GM21390 (cell line): ENCODE measurements around the gene SUSD3.

Experiments
- ATAC-seq: cut with Tn5 transposase; IDR thresholded peaks from one replicate; pipeline ENCODE4 v1.9.1; 2021; ENCODE audit not compliant: unreplicated experiment

The SUSD3 gene

DNA sequence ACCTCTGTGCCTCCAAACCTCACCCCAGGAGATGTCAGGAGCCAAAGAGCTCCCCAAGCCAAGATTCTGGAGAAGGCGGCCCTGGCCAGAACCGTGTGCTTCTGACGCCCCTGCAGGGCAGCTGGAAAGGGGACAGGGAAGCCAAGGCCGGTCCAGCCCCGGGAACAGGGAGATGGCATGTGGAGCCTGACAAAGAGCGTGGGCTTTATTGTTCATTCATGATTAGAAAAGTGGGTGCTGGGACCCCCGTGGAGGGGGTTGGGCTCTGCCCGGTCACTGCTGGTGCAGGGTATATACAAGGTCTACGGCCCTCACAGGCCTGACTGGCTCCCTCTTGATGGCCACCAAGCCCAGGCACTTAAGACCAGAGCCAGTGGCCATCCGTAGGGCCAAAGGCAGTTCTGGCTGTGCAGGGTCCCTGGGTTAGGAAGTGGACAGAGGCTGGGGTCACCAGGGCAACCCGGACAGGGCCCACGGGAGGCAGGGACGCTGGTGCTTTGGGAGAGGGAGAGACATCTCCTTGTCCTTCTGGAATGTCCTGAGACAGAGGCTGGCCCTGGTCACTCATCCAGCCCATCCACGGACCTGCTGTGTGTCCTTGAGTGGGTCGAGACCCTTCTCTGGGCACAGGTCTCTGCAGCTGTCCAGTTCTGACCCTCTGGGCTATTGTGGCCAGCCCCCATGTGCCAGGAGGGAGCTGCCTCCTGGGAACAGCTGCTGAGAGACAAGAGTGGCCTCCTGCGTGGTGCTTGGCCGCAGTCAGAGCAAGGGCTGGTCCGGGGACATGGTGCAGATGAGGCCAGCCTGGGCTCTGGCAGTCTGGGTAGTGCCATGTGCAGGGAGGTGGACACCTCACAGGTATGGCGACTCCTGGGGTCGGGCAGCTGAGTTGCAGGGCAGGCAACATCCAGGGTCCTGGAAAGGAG, 63.1 kb downstream of the SUSD3 start:
- no peak for ATAC-seq

DNA sequence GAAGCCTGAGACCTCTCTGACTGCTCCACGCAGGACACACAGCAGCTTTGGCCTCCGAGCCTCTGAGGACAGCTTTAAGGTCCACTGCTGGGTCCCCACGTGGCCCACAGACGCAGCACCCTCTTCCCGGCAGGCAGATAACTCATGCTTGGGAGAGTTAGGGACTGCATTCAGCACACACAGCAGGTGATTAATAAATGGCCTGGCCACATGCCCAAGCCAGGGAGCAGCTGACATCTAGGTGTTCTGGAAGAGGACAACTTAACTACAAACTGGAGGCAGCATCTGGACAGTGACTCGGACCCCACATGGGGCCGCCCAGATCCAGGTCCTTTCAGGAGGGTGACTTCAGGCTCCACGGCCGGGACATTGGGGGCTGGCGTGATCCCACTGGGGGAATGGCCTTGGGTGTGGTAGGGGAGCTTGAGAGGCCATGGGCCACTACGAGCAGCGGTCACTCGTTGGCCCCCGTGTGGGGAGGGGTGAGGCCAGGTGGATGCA, 64.3 kb downstream of the SUSD3 start:
- ATAC-seq, result no peak

DNA sequence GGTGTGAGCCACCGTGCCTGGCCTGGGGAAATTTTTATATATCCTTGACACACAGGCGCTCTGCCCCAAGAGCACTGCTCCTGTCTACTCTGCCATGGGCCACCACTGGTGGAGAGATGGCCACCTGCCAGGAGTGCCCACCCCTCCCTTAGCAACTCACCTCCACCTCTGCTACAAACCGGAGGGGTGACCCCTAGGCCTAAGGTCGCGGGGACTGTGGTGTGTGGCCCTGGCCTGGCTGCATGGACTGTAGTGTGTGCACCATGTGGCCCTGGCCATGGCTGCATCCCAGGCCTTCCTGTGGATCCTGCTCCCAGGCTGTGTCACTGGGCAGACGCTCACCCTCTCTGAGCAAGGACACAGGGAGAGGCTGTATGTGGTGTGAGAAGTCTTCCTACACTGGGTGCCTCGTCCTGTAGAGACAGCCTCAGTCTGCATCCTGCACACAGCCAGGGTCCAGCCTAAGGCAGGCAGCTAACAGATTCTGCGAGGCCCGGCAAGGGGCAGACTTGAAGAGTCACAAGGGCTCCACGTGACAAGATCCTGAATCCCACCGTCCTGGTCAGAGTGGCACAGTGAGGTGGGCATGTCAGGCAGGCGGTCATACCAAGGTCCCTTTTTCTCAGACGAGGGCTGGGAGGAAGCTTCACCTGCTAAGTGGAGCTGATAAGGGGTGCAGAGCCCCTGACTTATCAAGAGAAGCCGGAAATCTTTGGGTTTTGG, 65.2 kb downstream of the SUSD3 start:
- ATAC-seq, result no peak

DNA sequence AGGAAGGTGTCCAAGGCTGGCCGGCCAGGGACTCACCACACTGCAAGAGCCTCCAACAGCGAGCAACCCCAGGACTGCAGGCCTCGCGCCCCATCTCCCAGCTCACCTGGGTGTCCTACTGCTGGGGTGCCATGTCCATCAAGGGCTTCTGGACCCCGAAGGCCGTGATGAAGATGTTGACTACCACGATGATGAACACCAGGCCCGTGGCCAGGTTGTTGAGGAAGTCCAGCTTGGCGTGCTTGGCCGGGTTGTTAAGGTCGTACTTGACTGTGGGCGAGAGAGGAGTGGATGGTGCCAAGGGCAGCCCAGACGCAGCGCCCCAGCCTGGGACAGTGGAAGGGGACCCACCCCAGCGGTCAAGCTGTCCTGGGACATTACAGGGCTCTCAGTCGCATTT, 66.3 kb downstream of the SUSD3 start:
- ATAC-seq, result no peak

DNA sequence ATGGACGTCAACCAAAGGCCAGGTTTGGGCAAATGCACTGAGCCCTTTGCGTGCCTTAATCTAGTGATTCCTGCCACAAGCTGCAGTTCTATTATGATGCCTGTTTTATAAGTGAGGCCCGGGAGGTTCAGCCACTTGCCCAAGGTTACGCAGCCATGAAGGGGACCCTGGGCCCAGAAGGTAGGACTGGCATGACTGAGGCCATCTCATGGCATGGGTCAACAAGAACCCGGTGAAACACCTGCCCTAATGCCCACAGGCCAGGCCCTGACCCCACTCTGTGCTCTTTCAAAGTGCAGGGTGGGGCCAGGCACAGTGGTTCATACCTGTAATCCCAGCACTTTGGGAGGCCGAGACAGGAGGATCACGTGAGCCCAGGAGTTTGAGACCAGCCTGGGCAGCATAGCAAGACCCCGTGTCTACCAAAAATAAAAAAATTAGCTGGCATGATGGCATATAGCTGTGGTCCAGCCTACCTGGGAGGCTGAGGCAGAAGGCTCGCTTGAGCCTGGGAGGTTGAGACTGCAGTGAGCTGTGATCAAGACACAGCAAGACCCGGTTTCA, 66.9 kb downstream of the SUSD3 start:
- ATAC-seq, result no peak

DNA sequence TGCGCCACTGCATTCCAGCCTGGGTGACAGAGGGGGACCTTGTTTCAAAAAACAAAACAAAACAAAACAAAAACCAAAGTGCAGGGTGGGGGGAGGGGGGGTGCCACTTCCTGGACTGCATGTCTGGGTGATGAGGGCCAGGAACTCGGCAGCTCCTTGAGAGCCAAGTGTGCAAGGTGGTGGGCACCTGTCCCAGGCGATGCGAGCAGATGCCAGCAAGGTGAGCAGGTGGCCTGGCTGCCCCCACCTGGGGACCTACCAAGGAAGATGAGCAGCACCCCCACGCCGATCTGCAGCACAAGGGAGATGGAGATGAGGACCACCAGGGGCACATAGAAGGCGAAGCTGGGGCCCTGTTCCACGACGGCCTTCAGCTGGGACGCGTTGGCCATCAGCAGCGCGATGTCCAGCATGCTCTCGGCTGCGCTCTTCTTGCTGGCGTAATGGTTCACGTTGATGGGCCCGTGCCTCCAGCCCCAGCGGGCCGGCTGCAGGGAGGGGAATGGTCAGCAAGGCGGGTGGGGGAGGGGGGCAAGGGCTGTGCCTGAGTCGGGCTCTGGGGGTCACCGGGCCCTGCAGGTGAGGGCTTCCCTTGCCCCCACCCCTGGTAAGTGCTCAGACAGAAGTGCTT, 67.8 kb downstream of the SUSD3 start:
- ATAC-seq, result no peak

DNA sequence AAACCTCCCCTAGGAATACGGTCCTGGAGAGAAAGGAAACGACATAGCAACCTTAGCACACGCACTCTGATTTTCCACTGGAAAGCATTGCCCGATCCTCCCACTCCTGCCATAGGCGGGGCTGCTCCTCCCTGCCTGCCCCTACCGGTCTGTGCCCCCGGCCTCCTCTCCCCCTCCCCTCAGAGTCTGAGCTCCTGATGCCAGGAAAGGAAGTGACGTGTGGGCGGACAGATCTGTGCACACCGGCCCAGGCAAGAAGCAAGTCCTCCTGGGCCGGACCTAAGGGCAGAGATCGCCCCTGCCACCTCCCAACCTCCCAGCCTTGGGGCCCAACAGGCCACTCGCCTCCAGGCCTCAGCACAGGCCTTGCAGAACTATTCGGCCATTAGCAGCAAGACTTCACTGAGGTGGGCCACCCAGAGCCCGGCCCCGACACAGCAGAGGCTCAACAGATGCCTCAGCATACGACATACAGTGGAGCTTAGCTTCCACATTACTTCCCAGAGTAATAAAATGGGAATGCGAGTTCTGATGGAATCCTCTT, 68.4 kb downstream of the SUSD3 start:
- no peak for ATAC-seq

DNA sequence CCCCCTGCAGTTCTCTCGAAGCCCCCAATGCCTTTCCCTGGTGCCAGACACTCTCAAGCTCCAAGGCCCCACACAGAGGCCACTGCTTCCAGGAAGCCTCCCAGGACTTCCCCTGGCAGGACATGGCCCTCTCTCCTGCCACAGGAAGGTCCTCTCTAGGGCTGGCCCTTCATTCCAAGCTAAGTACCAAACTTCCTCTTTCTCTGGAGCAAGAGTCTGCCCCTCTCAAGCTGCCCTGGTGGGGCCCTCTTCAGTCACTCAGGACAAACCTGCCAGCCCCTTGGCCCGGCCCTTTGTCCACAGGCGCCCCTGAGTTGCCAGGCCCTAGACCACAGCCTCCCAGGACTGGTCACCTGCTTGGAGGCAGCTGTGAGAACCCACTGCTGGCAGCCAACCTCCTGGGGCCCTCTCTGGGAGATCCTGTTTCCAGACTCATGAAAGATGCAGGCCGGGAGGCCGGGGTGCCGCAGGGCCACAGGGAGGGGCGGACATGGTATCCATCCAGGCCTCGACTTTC, 69.0 kb downstream of the SUSD3 start:
- ATAC-seq, result no peak

DNA sequence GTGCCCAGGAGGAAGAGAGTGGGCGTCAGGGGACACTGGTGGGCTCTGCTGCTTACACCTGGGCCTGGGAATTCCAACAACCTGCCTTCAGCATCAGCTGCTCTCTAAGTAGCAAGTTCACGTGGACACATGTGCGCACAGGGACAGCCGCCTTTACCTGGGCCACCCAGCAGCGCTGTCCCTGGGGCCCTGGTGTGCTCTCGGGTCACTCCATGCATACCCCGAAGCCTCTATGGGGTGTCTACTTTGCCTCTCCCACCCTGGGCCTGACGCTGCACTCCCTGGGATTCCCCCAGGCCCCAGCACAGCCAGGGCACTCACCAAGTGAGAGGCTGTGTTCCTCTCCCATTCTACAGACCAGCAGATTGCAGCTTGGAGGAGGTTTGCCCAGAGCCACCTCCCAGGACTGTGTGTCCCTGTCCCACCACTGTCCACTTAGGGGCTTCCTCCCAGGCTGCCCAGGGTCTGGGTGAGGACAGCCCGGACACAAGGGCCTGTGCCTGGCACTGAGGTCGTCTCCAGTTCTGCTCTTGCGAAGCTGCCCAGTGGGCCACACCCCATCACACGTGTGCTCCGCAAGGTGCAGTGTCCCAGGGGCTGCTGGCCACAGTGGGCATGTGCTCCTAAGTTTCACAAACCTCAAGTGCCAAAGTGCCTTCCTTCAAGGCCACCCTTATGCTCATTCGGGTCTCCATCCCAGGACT, 69.7 kb downstream of the SUSD3 start:
- ATAC-seq, result no peak

DNA sequence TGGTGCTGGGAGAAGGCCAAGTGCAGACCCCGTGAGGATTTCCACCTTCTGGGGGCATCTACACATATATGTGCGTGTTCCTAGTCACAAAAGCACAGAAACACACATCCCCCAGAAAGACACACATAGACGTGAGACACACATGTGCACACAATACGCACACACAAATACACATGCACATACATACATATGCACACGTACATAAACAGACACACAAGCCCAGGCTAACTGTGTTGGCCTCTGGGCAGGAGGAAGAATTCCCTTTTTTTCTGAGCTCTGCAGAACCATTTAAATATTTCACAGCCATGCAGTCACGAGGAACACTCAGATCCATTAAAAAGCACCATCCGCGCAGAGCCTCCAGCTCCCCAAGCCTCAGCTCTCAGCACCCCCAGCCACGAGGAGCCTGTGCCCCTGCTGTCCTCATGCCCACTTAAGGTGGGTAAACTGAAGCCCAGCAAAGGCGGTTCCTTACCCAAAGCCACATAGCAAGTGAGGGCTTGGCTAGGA, 70.3 kb downstream of the SUSD3 start:
- no peak for ATAC-seq

DNA sequence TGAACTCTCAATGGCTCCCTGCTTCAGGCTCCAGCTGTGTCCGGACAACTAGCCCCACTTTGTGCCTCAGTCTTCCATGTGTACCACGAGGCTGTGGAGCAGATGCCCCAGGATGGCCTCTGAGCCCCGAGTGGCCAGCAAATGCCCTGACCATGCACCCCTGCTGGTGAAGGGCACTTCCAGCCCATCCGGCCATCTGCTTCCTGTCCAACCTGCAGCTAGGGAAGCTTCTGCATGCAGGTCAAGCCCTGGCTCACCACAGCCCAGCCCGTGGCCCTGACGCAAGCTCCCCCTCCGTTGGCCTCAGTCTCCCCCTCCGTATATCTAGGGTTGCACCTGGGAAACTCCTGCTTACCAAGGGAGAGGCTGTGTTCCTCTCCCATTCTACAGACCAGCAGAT, 70.8 kb downstream of the SUSD3 start:
- no peak for ATAC-seq

DNA sequence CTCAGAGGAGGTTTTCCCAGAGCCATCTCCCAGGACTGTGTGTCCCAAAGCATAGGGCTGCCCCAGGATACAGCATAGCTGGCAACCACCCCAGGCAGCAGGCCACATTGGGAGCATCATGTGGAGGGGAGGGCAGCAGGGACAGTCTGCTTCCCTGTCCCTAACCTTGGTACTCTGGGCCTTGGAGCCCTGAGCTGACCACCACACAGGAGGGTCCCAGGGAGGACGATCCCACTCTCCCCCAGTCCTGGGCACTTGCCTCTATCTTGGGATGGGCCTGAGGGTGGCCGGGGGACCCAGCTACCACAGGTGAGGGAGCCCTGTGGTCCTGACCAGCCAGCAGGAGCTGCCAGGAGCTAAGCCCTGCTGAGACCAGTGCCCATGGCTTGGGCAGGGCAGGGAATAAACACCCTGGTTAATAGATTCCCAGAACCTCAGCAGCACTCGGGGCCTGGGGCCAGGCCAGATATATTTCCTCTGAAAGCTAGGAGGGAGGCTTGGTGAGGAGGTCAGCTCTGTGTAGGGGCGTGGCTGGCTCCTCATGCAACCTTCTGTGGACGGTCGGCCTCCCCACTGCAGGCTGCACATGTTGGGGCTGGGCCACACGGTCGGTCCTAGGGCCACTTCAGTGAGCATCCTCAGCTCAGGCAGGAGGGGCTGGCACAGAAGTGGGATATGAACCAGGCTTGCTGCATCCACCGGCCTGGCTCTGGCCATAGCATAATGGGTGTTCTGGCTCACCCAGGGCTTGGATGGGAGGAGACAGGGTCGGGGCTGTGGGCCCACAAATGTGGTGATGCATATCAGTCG, 71.4 kb downstream of the SUSD3 start:
- no peak for ATAC-seq

DNA sequence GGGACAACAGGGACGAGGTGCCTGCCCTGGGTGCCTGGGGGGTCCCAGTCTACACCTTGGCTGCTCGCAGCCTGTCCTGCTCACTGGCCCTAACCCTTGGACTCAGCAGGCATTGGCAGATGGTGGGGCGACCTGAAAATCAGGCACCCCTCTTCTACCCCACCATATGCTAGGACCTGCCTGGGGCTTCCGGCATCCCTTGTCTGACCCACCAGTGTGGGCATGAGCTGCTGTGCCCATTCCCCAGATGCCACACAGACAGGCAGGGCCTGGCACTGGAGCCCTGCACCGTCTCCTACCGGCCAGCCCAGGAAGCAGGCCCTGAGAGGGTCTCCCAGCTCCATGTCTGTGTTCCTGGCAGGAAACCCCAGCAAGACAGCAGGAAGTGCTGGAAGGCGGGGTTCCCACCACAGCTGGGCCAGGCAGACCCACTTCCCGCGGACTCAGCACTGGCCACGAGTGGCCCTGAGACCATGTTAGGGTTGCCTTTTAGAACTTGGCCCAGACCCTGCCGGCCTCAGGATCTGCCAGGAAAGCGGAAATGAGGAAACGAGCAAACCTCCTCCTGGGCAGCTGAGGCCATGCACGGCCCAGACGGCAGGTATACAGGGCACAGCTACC, 72.5 kb downstream of the SUSD3 start:
- no peak for ATAC-seq

DNA sequence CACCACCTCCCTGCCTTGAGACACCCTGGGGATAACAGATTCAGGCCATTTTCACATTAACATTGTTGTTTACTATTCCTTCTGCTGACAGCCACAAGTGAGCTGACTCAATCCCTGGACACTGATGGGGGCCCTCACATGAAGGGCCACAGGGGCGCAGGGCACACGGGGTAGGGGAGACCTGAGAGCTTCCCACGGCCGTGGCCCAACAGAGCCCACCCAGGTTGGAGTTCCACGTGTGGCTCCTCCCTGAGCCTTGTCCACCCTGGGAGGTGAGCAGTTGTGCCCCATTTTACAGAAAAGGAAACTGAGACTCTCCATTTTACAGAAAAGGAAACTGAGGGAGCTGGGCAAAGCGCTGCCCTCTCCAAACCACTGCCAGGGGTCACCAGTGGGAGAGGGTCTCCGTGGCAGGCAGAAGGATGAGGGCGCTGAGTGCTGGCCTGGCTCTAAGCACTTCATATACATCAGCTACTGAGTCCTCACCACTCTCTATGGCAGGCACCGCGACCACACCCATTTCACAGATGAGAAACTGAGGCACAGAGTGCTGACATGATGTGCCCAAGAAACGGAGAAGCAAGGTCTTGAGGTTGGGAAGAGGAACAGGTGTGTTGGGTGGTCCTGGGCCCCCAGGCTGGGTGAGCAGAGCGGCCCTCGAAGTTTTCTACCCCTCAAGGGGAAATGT, 73.2 kb downstream of the SUSD3 start:
- no peak for ATAC-seq

DNA sequence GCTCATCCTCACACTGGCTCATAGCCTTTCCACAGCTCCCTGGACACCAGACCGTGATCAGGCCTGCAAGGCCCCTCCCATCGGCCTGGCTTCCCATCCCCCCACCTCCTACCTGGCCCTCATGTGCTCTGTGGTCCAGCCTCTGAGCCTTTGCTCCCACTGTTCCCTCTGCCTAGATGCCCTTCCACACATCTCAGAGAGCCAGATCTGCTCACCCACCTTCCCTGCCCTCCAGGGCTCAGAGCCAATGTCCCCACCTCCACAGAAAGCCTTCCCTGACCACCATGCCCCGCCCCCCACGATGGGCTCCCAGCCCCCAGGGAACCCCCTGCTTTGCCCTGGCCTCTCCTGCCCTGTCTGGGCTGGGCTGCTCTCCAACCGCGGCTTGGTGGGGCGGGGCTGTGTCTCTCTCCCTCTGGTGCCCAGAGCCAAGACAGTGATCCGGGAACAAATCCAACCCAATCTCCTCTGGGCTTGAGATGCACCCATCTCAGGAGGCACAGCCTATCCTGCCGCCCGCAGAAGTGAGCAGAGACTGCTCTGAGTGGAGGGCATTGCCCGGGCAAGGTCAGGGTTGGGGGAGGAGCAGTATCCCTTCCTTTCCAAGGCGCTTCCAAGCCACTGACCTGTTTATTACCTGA, 73.9 kb downstream of the SUSD3 start:
- ATAC-seq, result no peak

DNA sequence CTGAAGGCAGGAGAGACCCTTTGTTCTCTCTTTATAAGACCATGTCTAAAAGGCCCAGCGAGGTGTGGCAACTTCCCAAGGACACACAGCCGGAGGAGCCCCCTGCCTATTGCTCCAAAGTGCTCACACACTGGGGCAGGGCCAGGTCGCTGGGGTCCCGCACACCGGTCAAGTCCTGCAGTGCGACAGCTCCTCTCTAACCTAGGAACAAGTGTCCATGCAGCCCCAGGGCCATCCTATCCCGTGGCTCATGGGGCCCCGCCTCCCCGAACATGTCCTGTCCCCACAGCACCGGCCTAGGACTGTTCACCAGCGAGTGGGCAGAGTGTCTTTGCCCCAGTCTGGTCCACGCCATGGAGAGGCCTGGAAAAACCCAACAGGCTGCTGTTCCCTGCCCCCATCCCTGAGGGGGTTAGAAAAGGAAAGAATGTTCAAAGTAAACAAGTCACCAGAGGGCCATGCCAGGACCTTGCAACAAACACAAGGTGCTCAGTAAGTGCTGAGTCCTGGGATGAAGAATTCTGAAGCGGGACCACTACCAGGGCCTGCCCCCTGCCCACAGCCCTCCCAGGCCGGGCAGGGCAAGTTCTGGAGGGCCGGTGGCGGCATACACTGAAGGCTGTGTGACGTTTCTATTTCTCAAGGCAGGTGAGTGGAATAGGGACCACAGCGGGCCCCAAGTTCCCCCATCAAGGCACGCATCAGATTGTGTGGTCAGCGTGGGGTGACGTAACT, 74.6 kb downstream of the SUSD3 start:
- ATAC-seq, result no peak

DNA sequence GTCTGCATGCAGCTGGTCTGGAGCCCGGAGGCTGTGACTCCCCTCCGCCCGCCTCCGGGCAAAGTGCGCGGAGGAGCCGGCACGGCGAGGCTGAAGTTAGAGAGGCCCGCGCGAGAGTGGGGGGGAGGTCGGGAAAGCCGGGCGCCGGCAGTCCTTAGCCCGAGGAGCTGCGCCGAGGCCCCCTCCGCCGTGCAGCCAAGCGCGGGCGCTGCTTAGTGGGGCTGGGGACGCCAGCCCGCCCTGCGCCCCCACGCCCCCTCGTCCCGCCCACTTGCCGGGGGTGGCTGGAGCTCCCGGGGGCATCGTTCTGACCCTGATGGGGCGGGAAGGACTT, 75.1 kb downstream of the SUSD3 start:
- ATAC-seq, result peak; percentile 33
